Hepatocyte (in vitro differentiated cells): ENCODE data around the gene UVRAG.

Source experiments
- CTCF ChIP-seq: fragments of 200-600 bp; sonication (generic); IDR thresholded peaks from 2 replicates; pipeline ENCODE4 v1.5.1; 2016; ENCODE audit warnings: antibody characterized with exemption, mild to moderate bottlenecking; ENCODE audit not compliant: poor library complexity
- EZH2 ChIP-seq: fragments of 200-600 bp; sonication (generic); IDR thresholded peaks from 2 replicates; pipeline ENCODE4 v1.6.1; 2016; ENCODE audit warnings: antibody characterized with exemption, mild to moderate bottlenecking, borderline replicate concordance
- EZH2phosphoT487 ChIP-seq: fragments of 200-600 bp; sonication (generic); IDR thresholded peaks from one replicate; pipeline ENCODE4 v1.6.1; 2018; ENCODE audit warnings: antibody characterized with exemption, mild to moderate bottlenecking, low read depth, moderate library complexity; ENCODE audit not compliant: unreplicated experiment, severe bottlenecking

GRCh38 chr11:75781296-75781695, 33.7 kb upstream of the UVRAG start:
- no peak for TF ChIP-seq CTCF
- no peak for TF ChIP-seq EZH2
- no peak for TF ChIP-seq EZH2phosphoT487
